ENCODE data around the gene REXO5. TPM values are rescaled to one million over a fixed set of nuclear protein-coding genes. Genes with fewer than 3 reads are reported as not detected.

REXO5 gene, protein sequence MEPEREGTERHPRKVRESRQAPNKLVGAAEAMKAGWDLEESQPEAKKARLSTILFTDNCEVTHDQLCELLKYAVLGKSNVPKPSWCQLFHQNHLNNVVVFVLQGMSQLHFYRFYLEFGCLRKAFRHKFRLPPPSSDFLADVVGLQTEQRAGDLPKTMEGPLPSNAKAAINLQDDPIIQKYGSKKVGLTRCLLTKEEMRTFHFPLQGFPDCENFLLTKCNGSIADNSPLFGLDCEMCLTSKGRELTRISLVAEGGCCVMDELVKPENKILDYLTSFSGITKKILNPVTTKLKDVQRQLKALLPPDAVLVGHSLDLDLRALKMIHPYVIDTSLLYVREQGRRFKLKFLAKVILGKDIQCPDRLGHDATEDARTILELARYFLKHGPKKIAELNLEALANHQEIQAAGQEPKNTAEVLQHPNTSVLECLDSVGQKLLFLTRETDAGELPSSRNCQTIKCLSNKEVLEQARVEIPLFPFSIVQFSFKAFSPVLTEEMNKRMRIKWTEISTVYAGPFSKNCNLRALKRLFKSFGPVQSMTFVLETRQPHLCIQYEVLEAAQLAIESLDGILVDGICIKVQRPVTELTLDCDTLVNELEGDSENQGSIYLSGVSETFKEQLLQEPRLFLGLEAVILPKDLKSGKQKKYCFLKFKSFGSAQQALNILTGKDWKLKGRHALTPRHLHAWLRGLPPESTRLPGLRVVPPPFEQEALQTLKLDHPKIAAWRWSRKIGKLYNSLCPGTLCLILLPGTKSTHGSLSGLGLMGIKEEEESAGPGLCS
- total RNA-seq (1 to 10 TPM in 1 of 4 donors, under 1 TPM in 3; 0.63 to 1.4 (median 0.92) TPM), polyA plus RNA-seq (1 to 10 TPM; 1.1 to 1.8 (median 1.2) TPM)
- long read RNA-seq, donor 1, partial matches to known transcripts: 0 of 1 reads
- long read RNA-seq, donor 1, other reads (novel, unspliced or antisense): 1 of 1 reads
- long read RNA-seq, donor 2, partial matches to known transcripts: 0 of 1 reads
- long read RNA-seq, donor 2, other reads (novel, unspliced or antisense): 0 of 1 reads

DNA sequence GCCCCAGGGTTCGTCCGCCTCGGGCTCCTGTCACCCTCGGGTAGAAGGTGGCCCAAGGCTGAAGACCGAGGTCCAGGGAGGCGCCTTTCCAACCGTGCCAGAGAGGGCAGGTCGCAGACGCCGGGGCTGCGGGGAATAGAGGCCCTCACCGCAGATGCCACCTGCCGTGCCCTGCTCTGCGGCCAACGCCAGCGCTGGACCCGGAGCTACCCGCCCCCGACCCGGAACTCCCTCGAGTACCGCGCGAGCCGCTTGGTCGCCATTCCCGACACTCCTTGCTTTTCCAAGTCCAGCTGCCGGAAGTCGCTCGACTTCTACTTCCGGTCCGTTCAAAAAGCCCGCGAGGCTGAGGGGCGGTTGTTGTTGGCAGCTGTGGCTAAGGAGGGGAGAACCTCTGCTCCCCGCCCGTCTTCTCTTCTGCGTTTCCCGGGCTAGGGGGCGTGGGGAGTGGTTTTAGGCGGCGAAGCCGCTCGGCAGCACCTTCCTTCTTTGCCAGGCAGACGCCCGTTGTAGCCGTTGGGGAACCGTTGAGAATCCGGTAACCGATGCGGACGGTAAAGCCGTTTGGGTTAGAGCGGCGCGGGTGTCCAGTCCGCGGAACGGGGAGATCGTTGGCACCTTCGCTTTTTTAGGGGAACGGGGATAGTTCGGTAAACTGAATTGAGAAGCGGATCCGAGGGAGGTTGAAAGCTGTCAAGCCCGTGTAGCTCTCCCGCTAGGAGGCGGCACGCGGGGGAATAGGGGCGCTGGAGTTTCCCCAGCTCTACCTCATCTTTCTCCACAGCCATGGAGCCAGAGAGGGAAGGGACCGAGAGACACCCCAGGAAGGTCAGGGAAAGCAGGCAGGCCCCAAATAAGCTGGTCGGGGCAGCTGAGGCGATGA, at the start of gene REXO5, which contains the start of gene ERI2:
REXO5 (plus strand) TSS at position 360 of the 883 bp plus-strand sequence; CDS start at position 787, 427 bp downstream.
ERI2 (minus strand) TSS at position 305 of the 883 bp plus-strand sequence; CDS start at position 263, 42 bp downstream.
- TF ChIP-seq, protein P1, sequence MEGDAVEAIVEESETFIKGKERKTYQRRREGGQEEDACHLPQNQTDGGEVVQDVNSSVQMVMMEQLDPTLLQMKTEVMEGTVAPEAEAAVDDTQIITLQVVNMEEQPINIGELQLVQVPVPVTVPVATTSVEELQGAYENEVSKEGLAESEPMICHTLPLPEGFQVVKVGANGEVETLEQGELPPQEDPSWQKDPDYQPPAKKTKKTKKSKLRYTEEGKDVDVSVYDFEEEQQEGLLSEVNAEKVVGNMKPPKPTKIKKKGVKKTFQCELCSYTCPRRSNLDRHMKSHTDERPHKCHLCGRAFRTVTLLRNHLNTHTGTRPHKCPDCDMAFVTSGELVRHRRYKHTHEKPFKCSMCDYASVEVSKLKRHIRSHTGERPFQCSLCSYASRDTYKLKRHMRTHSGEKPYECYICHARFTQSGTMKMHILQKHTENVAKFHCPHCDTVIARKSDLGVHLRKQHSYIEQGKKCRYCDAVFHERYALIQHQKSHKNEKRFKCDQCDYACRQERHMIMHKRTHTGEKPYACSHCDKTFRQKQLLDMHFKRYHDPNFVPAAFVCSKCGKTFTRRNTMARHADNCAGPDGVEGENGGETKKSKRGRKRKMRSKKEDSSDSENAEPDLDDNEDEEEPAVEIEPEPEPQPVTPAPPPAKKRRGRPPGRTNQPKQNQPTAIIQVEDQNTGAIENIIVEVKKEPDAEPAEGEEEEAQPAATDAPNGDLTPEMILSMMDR (IDR thresholded peaks at IDR 0.05): peak; percentile 25
- ATAC-seq (peak; percentile 93 to 96 (median 94)), DNase-seq (peak; percentile 89 to 94)
- H3K9me3 ChIP-seq: no peaks in the 10 kb centered on the region
- whole genome bisulfite sequencing, 3 donors: 0% methylated on average over 69 to 74 of the region's 74 CpGs
- intact Hi-C loops (cut with DNase I): loop anchor here in 1 of 2 donors (5.0 kb wide), 2 partner anchors 64 to 96 kb away; partner anchors contain the start of genes DCUN1D3, LYRM1 and THUMPD1
- H3K36me3 ChIP-seq (ENCODE audit: insufficient read depth in 1 of 2, low read depth in 1 of 2): peaks cover 0 to 21% of the 10 kb centered on the region in 2 donors
- H3K4me3 ChIP-seq: peak within 1 kb of the TSS; percentile 94
- no peaks in the 10 kb centered on the region for H3K27me3 ChIP-seq (ENCODE audit: insufficient read depth in 3 of 3, low read length in 2 of 3)
- H3K27ac ChIP-seq: peak within 1 kb of the TSS; percentile 92
- peaks cover 17% of the 10 kb centered on the region for H3K4me1 ChIP-seq

DNA sequence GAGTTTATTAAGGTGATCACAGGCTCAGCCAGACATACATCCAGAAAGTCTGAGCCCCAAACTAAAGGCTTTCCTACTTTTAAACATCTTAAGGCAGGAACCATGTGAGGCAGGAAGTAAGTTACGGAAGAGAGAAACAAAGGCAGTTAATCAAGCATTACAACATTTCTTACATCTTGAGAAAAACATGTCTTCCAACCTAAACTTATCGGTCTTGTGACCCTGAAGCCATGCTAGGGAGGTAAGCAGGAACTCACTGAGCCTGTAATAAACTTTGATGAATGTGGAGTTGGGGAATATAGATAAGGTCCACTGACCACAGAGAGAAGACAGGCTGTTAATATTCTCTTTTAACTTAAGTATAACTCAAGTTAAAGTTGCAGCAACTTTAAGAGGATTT, 46.0 kb upstream of the REXO5 start:
- DNase-seq (no peak), ATAC-seq (no peak)
- 63 to 80% (median 77%) methylated on average over 2 of the region's 2 CpGs for WGBS, 3 donors
- Histone ChIP-seq H3K36me3 (ENCODE audit: insufficient read depth in 1 of 2, low read depth in 1 of 2) (no peaks in the 10 kb centered on the region), H3K27ac (no peak overlapping the region), H3K4me1 (no peaks in the 10 kb centered on the region), H3K9me3 (no peaks in the 10 kb centered on the region), H3K27me3 (ENCODE audit: insufficient read depth in 3 of 3, low read length in 2 of 3) (no peaks in the 10 kb centered on the region), H3K4me3 (no peak overlapping the region)
- TF ChIP-seq, protein P1 (IDR thresholded peaks at IDR 0.05): no peak
- intact Hi-C loops (cut with DNase I): no loop called here

DNA sequence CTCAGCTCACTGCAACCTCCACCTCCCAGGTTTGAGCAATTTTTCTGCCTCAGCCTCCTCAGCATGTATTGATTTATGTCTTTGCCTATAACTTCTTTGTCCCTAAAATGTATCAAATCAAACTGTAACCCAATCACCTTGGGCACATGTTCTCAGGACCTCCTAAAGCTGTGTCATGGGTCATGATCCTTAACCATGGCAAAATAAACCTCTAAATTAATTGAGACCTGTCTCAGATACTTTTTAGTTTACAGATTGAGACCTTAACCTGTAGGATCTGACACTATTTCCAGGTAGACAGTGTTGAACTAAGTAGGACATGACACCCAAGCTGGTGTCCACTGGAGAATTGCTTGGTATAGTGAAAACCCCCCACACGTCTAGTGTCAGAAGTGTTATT, 45.2 kb upstream of the REXO5 start:
- ATAC-seq (no peak), DNase-seq (no peak)
- 74 to 84% (median 82%) methylated on average over 1 of the region's 1 CpG for WGBS, 3 donors
- no peaks in the 10 kb centered on the region for H3K4me1 ChIP-seq
- TF ChIP-seq, protein P1 (IDR thresholded peaks at IDR 0.05): no peak
- H3K36me3 ChIP-seq (ENCODE audit: insufficient read depth in 1 of 2, low read depth in 1 of 2): no peaks in the 10 kb centered on the region
- H3K4me3 ChIP-seq: no peak overlapping the region
- H3K27ac ChIP-seq: no peak overlapping the region
- intact Hi-C loops (cut with DNase I): no loop called here
- no peaks in the 10 kb centered on the region for H3K27me3 ChIP-seq (ENCODE audit: insufficient read depth in 3 of 3, low read length in 2 of 3)
- no peaks in the 10 kb centered on the region for H3K9me3 ChIP-seq
